HG03095 (cell line): ENCODE results near the gene PITX1.

Experiments
- ATAC-seq: cut with Tn5 transposase; IDR thresholded peaks from one replicate; pipeline ENCODE4 v1.9.1; 2021; ENCODE audit warnings: moderate library complexity; ENCODE audit not compliant: unreplicated experiment

PITX1 gene

DNA sequence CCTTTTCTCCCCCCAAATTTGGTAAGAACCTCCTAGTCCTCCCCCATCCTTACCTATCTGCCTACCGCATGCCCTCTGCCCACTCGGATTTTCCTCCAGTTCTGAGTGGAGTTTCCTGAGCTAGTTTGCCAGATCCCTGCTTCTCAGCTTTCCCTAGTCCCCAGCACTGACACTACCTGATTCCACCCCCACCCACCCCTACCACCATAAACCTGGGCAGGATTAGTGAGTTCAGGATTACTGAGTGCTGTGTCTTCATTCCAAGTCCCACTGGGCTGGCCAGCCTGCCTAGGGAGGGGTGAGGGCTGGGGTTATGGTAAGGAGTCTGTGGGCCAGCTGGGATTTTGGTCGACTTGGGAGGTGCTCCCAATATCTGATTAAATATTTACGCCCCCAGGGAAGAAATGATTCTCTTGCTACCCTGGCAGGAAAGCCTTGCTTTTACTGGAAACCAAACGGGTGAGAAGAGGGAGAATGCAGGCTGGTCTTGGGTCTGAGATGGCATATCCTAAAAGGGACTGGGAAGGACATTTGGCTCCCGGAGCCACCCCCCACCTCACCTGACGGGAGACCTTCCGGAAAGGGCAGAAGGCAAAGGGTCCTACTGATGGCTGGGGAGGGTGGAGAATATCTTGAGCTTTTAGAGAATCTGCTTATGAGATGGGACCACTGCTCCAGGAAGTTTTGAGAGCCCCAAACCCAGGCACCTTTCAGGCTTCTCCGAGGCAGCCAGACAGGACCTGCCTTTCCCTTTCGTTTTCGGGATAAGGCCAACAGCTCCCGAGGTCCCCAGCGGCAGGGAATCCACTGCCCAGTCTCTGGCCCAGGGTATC, 3.7 kb downstream of the PITX1 start:
- ATAC-seq: no peak

DNA sequence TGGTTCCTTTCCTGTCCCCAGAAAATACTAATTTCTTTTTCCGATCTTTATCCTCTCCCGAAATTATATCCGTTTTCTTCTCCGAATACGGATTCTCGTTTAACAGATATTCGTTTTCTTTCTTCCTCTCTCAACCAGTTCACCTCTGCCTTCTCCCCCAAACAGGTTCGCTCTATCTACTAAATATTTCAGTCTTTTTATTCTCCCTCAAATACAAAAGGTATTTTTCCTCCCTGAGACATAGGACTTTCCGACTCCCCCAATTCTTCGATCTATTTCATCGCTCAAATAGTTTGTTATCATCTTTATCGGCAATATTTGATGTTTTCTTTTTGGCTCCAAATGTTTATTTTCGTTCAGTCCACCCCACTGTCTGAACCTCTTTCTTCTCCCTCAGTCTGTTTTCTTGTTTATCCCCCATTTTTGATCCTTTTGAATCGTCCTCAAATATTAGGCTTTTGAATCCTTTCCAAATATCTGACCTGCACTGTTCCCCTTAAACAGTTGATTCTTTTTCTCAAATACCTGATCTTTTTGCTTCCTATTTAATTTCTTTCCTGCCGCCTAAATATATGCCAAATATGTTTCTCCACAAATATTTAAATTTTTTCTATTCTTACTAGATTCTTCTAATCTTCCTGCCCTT, 4.4 kb downstream of the PITX1 start:
- no peak for ATAC-seq

DNA sequence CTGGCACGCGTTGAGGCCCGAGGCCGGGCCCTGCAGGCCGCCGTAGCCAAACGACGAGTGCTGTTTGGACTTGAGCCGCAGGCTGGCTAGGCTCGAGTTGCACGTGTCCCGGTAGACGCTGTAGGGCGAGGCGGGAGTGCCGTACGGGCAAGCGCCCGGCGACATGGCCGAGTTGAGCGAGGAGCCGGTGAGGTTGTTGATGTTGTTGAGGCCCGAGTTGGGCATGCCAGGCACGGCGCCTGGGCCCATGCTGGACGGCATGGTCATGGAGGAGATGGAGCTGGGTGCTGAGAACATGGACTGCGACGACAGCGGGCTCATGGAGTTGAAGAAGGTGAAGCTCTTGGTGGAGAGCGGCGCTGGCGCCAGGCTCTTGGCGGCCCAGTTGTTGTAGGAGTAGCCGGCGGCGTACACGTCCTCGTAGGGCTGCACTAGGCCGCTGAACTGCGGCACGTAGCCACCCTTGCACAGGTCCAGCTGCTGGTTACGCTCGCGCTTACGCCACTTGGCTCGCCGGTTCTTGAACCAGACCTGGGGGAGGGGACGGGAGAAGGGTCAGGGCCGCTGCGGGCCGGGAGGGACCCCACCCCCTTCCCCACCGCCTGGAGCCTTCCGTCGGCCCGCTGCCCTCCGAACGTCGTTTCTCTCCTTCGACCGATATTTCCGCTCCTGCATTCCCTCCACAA, 5.1 kb downstream of the PITX1 start:
- ATAC-seq: no peak

DNA sequence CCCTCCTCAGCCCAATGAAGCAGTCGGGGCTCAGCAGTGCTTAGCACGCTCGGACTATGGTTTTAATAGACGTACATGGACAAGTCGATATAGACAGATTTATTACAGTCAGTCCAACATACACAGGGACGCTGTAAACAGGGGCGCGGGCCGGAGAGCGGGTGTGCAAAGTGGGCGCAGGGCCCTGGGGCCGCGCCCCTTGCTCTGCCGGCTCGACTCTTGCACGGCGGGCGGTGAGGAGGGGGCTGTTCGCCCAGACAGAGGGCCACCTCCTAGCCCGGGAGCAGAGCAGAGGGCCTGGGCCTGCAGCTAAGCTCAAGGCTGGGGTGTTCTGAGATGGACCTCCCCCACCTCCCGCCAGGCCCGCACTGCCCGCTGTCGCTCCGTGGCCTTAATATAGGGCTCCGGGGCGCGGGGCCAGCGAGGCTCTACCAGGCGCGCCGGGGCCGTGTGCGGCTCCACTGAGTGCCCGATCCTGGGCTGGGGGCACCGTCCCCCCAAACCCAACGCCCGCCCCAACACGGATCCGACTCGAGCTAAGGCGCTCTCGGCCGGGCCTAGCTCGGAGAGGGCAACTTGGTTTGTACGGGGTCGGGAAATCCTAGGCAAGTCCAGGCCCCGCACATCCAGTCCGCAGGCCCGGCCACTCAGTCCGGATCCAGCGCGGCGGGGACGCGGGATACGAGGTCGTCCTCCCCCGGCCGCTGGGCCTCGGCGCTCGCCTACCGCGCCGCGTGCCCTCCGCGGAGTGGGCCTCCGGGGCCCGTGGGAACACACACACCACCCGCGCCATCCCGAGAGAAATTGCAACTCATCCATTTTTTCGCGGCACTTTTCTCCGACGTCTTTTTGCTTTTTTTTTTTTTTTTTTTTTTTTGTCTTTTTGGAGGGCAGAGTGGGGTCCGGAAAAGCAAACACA, 6.1 kb downstream of the PITX1 start:
- no peak for ATAC-seq

DNA sequence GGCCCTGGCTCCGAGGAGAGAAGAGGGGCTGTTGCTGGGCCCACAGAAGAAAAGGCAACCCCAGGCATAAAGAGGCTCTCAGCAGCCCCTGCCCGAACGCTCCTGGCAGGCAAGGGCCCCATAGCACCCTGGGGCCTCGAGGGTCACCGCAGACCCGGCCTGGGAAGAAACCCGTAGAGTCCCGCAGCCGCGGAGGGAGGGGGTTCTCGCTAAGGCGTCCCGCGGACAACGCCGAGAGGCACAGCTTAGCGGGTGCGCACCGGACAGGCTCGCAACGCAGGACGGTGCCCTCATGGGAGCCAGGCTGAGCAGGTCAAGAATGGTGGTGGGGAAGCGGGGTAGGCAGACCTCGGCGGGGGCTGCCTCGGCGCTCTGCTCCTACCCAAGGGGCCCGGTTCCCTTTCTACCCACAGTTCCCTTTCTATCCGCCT, 6.7 kb downstream of the PITX1 start:
- no peak for ATAC-seq

DNA sequence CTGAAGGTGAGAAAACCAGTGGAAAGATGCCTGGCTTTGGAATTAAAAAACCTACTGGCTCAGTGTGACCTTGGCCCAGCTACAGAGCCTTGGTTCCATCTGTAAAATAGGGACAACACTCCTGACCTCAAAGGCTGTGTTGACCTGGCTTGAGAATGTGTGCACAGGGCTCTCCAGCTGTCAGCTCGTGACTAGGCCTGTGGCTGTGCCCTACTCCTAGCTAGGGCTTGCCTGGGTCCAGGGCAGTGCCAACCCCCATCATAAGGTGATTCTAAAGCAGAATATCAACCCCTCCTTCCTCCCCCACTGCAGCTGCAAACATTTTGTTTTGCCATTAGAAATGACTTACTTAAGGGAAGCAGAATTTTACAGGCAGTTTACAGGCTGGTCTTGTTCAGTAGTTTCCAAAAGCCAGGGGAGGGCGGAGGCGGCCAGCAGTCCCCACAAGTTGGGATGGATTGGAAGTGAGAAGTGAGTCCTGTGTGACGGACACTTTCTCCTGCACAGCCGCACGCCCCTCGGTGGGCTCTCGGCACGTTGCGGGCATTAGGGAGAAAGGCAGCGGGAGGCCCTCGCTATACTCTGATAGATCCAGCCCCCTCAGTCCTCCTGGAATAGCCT, 7.3 kb downstream of the PITX1 start:
- no peak for ATAC-seq

DNA sequence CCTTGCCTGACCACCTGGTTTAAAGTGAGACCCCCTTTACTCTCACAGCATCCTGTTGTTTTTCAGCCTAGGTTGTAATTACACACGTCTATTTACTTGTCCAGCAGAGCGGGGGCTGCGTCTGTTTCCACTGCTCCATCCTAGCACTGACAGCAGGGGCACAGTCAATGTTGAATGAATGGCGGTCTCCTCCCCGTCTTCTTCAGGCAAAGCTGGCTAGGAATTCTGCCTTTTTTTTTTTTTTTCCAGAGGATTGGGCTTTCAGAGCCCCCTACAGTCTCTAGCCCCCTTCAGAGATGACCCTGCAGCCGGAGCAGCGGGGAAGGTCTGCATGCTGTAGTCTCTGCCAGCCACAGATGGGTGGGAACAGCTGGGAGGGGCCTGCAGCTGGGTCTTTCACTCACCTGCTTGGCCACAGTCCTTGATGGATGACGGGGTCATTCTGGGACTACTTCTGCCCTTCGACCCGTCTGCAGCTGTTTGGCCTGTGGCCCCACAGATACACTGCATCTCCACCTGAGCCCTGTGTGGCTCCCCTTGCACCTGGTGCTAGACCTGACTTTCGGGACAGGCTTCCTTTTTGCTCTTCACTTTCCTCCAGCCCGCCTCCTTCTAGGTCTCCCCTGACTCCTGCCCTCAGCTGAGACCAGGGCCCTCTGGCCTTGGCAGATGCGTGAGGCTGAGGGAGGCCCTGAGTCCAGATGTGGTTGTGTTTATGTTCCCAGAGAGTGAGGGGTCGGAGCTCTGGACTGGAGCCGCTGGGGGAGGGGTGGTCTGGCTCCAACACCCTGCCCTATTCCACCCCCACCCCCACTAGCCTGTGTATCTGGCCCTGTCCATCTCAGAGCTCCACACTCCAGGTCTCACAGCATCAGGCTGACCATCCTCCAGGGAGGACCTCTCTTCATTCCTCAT, 8.0 kb downstream of the PITX1 start:
- no peak for ATAC-seq

DNA sequence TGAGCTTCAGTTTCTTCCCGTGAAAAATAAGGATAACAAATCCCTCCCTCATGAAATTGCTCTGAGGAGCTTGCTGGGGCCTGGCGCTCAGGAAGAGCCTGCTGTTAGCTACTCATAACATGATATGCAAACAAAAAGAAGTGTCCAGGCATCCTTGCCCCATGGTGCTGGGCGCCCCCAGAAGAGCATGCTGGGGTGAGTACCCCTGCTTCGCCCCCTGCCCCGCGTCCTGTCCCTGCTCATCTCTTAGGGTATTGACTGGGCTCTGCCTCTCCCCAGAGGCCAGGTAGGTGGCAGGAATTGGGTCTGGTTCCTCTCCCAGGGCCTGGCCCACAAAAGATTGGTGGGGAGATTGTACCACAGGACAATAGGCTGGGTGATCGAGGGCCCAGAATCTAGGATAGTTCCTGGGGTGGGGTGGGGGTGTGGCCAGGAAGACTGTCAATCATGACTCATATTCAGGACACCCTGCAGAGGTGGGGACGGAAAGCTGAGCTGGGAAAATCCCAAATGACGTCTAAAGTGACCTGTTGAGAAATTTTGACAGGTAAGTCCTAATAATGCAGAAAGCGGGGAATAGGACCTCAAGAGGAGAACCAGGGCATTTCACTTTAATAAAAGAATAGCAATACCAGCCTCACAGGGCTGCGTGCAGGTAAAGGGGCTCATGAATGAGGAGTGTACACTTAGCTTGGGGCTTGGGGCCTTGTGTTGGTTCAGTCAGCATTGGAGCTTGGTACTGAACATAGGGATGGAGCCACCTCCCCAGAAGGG, 8.9 kb downstream of the PITX1 start:
- ATAC-seq: no peak

DNA sequence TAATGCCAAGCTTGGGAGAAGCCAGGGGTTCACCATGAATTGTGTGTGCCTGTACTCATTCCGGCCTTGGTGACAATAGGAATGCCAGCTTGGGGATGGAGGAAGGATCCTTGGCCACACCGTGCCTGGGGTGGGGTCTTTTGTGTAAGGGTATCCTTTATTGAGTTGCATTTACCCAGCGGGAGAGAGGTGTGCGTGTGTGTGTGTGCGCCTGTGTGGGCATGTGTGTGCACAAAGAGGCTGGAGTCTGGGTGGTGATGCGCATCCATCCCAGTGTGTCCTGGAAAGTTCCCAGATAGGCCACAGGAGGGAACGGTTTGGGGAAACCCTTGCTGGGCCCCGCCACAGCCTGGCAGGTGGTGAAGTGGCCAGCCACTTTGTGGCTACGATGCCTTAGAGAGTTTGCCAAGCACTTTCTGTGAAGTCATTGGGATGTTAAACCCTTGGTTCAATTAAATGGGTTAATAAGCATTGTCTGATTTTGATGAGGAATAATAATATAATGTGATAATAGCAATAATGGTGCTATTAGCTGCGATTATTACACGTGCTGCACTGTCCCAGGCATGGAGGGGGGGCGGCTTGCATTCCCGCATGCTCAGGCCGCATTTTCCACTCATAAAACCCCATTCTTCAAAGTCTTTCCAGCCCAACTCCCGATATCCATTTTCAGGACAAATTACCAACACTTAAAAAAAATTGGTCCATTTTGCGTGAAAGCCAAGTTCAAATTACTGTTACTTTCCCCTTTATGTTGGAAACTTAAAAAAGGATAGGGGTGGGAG, 13.7 kb downstream of the PITX1 start:
- no peak for ATAC-seq

DNA sequence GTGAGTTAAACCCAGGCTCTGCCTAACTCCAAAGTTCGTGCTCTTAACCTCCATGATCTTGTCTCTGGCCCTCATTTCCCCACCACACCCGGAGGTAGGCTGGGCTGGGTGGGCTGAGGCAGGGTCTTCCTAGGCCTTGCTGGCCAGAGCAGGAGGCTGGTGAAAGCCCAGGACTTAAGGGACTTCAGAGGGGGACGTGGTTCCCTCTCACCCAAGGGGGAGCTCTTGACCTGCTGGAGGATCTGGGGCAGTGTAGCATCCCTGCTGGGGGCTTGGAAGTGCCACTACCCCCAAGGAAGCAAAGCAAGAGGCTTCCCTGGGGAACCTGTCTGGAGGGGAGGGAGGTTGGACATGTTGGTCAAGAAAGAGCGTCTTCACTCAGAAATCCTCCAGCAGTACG, 14.7 kb downstream of the PITX1 start:
- ATAC-seq: no peak

DNA sequence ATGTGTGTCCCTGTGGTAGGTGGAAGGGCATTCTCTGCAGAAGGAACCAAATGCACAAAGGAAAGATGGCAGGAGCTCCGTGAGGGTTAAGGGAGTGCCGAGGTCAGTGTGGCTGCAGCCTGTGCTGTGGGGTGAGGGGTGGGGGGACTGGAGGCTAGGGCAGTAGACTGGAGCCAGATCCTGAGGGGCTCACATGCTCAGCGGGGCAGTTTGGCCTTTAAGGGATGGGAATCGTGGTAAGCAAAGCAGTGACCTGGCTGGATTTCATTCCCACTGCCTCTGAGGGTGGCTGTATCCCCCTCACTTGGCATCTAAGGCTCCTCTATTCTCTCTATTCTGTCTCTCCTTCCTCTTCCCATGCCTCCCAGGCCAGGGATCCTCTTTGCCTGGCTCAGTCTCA, 15.6 kb downstream of the PITX1 start:
- no peak for ATAC-seq

DNA sequence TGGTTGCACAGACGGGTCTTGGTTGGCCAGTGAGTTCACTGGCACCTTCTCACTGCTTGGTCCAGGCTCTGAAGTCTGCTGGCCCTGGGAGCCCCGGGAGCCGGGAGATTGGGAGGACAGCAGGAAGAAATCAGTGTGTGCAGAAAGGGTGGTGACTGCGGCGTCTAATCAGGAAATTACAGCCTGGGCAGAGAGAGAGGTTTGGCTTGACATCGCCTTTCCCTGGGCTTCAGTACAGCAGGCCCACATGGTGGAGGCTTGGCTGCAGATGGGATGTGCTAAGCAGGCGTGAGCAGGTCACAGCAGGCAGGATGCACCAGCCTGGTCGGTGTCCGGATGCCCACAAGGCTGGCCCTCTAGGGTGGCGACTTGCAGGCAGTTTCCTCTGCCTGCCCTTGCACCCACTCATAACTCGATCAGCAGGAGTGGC, 17.2 kb downstream of the PITX1 start:
- no peak for ATAC-seq

DNA sequence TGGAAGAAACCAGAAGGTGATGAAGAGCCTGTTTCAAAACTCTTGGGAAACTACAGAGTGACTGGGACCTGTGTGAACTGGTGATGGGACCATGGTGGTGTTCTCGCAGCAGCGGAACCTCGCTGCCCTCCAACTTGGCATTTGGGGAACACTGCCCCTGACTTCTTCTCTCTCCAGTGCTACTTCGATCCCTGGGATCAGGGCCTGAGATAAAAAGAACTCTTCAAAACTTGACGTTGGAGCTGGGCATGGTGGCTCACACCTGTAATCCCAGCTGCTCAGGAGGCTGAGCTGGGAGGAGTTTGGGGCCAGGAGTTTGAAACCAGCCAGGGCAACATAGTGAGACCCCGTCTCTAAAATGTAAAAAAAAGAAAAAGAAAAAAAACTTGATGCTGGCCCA, 18.1 kb downstream of the PITX1 start:
- no peak for ATAC-seq

DNA sequence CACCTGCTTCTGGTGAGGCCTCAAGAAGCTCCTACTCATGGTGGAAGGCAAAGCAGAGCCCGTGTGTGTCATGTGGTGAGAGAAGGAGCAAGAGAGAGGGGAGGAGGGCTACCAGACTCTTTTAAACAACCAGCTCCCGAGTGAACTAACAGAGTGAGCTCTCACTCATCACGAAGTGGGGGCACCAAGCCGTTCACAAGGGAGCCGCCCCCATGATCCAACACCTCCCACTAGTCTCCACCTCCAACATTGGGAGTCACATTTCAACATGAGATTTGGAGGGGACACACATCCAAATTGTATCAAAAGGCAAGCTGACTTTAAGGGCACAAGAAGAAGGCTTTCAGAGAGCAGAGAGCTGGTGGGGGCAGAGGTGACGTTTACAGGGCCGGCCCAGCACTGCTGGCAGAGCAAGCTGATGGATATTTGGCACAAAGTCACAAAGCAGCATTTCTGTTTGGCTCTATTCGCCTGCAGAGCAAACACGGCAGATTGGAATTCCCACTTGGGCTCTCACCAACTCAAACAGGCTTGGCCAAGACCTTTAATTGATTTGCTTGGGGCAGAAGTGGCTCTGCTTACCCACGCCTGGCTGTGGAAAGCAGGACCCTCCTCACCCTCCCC, 20.0 kb downstream of the PITX1 start:
- ATAC-seq: no peak

DNA sequence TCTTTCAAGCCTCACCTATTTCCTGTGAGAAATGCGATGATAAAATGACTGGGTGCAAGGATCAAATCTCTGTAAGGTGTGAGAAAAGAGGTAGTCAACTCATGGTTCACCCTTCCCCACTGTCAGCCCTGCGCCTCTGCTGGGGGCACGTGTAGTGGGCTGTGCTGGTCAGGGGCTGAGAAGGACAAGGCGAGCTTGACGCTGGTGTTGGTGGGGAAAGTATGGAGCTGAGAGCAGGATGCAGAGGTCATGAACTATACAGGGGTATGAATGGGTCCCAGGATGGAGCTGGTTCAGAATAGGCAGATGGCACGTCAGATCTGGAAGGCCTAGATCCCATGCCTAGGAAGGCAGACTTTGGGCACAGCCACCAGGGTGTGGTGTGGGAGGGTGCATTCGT, 20.6 kb downstream of the PITX1 start:
- no peak for ATAC-seq

DNA sequence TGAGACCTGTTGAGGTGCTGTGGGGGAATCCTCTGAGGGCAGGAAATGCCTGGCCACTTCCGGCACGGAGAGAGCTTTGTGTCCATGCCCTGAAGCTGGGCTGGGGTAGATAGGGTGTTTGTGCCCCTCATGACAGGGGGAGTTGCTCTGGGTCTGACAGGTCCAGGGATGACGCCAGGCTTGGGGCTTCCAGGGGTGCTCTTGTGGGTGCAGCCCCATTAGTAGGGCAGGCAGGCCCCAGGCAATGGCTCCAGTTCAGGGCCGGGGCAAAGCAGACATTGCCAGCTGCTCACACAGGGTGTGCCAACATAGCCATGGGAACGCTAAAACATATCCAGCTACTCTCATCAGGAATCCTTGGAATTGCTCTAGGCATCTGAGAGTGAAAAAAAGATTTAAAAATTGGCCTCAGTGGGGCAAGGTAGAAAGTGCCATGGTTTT, 21.1 kb downstream of the PITX1 start:
- no peak for ATAC-seq

DNA sequence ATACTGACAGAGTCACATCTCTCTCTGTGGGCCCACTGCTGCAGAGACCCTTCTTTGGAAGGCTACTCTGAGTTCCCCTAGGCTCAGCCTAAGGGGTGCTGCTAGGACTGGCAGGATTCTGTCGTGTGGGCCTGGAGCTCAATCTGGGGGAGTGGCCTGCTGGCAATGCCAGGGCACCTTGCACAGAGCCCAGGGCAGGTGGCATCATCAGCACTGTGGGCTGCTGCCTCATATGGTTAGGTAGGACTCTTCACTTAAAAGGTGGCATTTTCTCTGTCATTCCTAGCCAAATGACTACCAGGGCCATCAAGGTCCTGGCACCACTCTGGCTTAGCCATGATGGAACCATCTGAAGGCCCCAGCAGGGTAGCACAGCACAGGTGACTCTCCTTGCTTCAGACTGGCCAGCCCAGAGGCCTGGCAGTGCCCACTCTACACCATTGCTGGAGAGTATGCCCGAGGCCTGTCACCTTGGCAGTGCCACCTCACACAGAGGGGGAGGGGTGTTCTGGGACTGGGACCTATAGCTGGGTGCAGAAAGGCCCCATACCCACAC, 21.9 kb downstream of the PITX1 start:
- ATAC-seq: no peak
